GM13976 (cell line): ENCODE data around the gene RAB11B.

Source experiments
- DNase-seq: peaks from one replicate; pipeline ENCODE4 v3.0.0; 2012; ENCODE audit warnings: low spot score
- in situ Hi-C: fragments of 300-500 bp; cut with MboI; formaldehyde crosslinking; loops from one replicate; pipeline ENCODE4 v1.12.0; 2022; ENCODE audit warnings: low sequenced_read_pairs, mixed read lengths, inconsistent platforms; ENCODE audit not compliant: unreplicated experiment
- TF ChIP-seq, protein P1 (sequence below): IDR thresholded peaks from 2 replicates; pipeline ENCODE4 v1.5.1; 2012; ENCODE audit warnings: borderline replicate concordance, mild to moderate bottlenecking; ENCODE audit not compliant: insufficient read depth; ENCODE audit errors: extremely low read depth, missing control alignments, control extremely low read depth

Gene RAB11B

DNA sequence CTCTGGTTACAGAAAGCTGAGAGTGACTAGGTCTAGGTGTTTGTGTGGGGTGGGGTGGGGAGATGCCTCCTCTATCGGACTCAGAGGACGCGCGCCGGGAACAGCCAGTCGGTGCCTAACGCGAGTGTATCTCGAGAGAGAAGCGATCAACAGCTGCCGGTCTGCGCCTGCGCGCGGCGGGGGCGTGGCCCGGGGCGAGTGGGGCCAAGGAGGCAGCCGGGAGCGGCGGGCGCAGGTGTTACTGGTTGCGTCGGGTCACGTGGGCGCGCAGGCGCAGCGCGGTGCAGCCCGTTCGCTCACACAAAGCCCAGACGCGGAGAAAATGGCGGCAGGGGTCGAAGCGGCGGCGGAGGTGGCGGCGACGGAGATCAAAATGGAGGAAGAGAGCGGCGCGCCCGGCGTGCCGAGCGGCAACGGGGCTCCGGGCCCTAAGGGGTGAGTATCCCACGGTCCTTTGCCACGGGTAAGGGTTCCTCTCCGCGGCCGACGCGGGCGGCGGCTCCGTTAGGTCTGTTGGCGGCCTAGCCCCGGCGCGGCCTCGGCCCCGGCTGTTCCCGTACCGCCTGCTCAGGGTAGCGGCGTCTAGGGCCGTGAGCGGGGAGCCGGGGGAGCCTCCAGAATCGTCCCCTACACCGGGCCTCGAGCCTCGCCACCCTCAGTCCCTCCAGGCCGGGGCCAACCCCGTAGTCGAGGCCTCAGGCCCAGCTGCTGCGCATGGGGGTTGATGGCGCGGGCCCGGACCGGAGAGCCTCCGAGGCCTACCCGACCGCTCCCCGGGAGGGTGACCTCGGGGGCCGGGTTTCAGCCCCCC lies 54.7 kb downstream of the RAB11B start, which contains the start of gene HNRNPM:
Gene HNRNPM (plus strand): TSS at position 299 of the 811 bp plus-strand sequence. CDS start 24 bp downstream, at position 323.
- TF ChIP-seq, protein P1, sequence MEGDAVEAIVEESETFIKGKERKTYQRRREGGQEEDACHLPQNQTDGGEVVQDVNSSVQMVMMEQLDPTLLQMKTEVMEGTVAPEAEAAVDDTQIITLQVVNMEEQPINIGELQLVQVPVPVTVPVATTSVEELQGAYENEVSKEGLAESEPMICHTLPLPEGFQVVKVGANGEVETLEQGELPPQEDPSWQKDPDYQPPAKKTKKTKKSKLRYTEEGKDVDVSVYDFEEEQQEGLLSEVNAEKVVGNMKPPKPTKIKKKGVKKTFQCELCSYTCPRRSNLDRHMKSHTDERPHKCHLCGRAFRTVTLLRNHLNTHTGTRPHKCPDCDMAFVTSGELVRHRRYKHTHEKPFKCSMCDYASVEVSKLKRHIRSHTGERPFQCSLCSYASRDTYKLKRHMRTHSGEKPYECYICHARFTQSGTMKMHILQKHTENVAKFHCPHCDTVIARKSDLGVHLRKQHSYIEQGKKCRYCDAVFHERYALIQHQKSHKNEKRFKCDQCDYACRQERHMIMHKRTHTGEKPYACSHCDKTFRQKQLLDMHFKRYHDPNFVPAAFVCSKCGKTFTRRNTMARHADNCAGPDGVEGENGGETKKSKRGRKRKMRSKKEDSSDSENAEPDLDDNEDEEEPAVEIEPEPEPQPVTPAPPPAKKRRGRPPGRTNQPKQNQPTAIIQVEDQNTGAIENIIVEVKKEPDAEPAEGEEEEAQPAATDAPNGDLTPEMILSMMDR = no peak
- in situ Hi-C loops = no loop called here
- DNase-seq = peak; percentile 100

DNA sequence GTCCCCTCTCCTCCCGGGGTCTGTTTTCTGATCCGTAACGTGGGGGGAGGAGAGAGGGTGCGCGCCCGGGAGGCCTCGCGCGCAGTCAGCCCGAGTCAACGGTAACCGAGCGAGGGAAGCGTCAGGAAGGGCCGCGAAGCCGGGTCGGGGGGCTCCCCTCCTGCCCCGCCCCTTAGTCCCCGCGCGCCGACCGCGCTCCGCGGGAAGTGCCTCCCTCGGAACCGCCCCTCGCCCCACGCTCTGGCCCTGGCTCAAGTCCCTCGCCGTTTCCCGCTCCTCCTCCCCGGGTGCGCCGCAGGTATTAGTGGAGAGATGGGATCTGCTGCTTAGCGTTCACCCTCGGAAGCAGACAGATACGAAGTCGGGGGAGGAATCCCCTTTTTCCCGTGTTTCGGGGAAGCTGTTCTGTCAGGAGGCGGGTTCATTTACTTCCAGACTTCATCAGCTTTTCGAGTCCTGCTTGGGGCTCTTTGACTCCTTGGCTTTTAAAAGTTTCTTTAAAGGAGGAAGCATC lies 55.4 kb downstream of the RAB11B start:
- DNase-seq = peak; percentile 57
- TF ChIP-seq, protein P1 = no peak

DNA sequence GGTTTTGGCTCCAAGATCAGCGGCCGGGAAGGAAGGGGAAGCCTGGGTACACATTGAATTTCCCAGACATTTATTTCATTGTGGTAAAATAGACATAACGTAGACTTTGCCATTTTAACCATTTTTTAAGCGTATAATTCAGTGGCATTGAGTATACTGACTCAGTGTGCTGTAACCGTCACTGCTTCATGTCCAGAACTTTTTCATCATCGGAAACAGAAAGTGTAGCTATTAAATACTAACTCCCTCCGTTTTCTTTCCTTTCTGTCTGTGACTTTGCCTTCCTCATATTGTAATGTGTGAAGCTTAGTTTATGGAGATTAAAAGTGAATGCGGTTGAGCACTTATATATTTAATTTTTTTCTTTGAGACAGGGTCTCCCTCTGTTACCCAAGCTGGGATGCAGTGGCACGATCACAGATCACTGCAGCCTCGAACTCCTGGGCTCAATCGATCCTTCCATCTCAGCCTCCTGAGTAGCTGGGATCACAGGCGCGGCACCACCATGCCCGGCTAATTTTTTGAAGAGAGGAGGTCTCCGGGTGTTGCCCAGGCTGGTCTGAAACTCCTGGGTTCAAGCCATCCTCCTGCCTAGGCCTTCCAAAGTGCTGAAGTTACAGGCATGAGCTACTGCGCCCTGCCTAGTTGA lies 56.0 kb downstream of the RAB11B start:
- in situ Hi-C loops = no loop called here
- TF ChIP-seq, protein P1 = no peak
- DNase-seq = no peak

More for the DNA sequence above, 55.4 kb downstream of the RAB11B start:
- in situ Hi-C loops = no loop called here

DNA sequence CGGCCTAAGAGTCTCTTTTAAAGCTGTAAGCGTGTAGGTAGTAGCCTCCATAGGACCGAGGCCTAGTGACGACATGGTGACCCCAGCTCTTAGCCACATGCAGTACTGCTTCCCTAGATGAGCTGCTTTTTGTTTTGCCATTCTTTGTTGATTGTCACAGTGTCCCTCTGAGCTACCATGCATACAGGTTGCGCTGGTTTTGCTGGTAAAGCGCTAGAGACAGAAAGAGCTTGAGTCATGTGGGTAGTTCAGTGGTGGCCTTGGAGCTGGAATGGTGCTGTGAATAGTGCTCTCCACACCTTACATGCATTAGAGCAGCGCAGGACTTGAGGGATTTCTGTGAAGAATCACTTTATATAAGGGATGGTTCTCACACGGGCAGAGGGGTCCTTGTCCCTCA lies 59.7 kb downstream of the RAB11B start:
- TF ChIP-seq, protein P1 = no peak
- in situ Hi-C loops = no loop called here
- no peak for DNase-seq

DNA sequence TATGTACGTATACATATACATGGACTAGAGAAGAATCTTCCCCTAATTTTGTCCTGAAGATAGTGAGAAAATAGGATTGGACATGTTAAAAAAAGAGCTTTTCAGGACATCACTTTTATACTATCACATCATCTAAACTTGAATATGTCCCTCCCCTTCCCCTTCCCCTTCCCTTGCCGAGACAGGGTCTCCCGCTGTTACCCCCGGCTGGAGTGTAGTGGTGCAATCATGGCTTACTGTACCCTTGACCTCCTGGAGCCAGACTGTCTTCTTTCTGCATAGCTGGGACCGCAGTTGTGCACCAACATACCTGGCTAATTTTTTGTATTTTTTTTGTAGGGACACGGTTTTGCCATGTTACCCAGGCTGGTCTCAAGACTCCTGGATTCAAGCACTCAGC lies 61.2 kb downstream of the RAB11B start:
- in situ Hi-C loops = no loop called here
- TF ChIP-seq, protein P1 = no peak
- no peak for DNase-seq

DNA sequence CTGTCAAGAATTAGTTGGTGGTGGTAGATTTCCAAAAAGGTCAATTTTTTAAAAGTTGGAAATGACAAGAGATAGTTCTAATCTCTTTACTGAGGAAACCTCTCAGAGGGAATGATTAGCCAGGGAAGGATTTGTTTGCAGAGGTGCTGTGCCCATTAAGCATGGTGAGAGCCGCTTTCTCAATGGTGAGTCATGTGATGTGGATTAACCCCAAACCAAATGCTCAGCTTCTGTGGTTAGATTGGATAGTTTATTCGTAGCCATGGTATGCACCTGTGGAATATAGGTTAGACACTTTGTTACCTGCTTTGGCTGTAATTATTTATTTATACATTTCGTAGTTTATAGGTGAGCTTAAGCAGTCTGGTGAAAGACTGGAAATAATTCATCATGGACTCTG lies 61.7 kb downstream of the RAB11B start:
- in situ Hi-C loops = no loop called here
- no peak for DNase-seq

More for the DNA sequence above, 61.7 kb downstream of the RAB11B start:
- TF ChIP-seq, protein P1 = no peak
